DMS53 (cell line): ENCODE results near the gene CTIF.

Experiments used
- DNase-seq: peaks from one replicate; lab custom pipeline; 2025; lab: John Stamatoyannopoulos, UW

The CTIF gene

GRCh38 chr18:48667276-48668254, 128.7 kb downstream of the CTIF start:
- DNase-seq, result peak; percentile 93

DNA sequence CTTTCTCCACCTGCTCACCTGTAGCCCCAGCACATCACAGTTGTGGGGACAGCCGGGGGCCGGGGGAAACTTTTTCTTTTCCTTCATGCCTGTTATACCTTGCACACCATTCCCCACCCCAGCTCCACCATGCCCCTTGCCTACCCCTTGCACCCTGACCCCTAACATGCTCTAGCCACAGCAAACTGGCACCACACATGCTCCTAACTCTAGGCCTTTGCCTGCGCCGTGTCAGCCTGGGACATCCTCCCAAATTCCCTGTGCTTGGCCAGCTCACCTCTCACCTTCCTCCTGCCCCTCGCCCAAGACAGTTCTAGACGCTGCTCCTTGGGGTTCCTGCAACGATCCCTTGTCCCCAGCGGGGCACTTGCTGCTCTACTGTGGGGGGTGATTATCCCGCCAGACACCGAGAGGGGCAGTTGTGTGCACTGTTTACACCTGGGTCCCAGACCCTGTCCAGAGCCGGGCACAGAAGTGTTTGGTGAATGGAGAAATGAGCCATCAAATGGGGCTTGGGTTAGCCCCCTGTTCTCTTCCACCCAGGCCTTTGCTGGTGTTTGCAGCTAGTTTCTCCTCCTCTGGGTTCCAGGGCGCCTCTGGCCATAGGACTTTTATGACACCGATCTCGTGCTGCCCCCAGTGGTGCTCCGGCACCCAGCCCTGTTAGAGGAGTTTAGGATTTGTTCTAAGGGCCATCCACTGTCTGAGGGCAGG, 129.8 kb downstream of the CTIF start:
- DNase-seq, result no peak

- no peak for DNase-seq
Observed at GRCh38 chr18:48669180-48669675, 130.4 kb downstream of the CTIF start.

GRCh38 chr18:48669991-48670750, 131.3 kb downstream of the CTIF start:
- DNase-seq, result no peak

DNA sequence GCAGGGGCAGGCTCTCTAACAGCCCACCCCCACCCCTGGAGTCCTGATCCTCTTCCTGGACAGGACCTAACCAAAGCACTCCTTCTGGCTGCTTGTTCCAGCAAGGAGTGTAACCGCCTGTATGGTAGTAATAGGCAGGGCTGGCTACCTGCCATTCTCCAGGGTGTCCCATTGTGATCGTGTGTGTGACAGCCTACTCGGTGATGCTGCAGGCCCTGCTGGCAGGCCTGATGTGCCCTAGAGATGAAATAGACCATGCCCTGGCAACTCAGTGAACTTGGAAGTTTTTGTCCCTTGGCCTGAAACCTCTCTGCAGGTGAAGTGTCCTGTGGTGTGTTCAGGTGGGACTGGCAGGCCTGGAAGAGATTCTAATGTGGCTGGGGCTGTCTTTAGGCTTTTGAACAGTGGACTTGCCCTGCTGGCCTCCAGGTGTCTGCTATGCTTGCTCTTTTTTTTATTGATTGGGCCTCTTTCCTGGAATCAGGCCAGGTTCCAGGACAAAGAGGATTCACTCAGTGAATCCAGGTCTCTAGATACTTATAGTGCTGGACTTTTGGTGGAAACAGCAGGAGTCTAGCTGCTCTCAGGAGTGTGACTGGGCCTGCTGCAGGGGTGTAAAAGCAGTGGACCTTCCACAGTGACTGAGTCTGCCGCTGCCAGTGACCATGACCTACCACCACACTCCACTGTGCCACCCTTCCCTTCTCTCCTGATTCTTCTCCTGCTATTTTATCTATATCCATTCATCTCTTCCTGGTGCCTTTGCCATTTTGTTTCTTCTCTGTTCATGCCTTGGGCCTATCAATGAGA, 132.1 kb downstream of the CTIF start:
- DNase-seq, result peak; percentile 37

DNA sequence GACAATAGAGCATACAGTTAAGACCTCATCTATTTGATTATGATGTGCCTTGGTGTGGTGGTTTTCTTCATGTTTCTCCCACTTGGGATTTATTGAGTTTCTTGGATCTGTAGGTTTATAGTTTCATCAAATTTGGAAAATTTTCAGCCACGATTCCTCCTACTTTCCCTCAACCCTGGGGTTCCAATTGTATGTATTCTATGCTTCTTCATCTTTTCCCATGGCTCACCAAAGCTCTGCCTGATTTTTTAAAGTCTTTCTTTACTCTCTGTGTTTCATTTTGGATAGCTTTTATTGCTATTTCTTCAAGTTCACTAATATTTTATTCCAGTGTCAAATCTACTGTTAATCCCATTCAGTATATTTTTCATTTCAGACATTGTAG, 132.7 kb downstream of the CTIF start:
- DNase-seq, result no peak

- DNase-seq, result no peak
Observed at GRCh38 chr18:48672671-48673340, 134.0 kb downstream of the CTIF start.

- DNase-seq, result no peak
Observed at GRCh38 chr18:48673456-48673852, 134.6 kb downstream of the CTIF start.

DNA sequence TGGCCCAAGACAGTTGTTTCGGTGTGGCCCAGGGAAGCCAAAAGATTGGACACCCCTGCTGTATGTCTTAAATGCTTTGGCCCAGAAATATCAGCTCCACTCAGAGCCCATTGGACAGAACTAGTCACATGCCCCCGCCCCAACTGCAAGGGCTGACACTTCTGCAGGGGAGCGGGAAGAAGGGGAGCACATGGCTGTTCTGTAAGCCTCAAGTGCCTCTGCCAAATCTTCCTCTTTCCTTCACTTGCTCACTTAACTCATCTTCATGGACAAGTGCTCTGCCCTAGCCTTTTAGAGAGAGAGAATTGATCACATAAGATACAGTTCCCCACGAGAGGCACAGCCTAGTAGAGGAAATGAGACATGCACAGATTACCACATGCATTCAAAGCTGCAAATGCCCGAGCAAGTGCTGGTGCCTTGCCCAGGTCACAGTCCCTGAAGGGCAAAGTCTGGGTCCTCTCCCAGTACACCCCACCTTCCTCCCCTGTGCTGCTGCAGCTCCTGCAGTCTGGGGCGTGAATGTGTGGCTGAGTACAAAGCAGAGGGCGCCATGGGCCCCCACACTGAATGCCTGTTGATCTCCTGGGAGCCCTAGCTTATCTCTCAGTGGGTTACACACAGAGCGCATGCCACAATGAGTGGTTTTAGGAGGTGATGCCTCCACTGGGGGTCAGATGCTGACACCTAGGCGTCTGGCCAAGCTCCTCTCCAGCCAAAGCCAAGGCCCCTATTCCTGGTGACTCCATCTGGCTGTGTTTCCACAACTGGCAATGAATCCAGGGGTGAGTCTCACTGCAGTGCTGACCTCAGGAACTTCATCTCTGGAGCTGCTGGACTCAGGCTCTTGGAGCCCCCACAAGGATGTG, 135.3 kb downstream of the CTIF start:
- DNase-seq, result no peak

GRCh38 chr18:48674758-48675351, 136.0 kb downstream of the CTIF start:
- no peak for DNase-seq

DNA sequence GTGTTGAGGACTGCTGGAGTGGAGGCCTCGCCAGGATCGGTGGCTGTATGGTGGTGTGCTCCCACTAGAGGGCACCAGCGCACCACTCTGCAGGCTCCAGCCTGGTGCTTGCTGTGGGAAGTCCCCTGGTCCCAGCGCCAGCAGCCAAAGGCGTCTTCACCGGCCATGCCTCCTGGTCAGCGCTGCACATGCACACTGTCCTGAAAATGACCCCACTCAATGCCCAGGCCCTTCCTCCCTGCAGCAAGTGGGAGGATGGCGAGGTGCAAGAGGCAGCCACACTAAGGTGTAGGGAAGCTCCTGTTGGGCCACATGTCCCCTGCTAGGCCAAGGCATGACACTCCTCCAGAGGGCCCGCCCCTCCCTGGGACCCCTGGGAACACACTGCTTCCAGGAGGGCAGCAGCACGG, 136.5 kb downstream of the CTIF start:
- DNase-seq, result peak; percentile 93

DNA sequence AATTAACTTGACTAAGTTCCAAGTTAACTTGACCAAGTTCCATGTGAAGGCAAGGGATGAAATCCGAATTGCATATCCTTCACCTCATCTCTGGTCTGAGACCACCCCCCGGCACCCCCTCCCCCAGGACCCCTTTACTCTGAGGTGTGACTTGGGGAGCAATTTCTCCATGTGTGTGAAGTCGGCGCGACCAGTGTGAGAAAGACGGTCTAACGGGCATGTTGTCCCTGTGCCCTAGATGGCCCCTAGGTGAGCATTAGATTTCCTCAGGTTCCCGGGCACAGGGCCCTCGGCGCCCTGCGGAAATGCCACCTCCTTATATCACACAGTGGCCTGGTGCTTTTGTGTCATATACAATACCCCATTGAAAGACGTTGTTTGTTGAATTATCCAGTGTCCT, 137.1 kb downstream of the CTIF start:
- no peak for DNase-seq

DNA sequence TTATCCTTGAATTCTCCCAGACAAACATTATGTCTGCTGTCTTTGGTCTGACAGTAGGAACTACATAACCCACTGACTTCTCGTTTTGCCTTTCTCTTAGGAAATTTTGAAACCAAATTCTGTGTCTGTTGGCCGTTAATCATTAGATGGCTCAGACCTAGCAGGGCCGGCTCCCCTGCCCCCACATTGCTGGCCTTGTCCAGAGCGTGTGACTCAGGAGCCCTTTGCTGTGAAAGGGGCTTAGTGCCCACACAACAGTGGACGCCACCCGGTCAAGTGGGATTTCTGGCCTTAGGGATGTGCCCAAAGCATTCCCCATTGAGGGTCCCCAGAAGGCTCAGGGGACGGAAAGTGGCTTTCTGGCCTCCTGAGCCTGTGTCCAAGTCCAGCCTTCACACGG, 137.5 kb downstream of the CTIF start:
- no peak for DNase-seq

DNA sequence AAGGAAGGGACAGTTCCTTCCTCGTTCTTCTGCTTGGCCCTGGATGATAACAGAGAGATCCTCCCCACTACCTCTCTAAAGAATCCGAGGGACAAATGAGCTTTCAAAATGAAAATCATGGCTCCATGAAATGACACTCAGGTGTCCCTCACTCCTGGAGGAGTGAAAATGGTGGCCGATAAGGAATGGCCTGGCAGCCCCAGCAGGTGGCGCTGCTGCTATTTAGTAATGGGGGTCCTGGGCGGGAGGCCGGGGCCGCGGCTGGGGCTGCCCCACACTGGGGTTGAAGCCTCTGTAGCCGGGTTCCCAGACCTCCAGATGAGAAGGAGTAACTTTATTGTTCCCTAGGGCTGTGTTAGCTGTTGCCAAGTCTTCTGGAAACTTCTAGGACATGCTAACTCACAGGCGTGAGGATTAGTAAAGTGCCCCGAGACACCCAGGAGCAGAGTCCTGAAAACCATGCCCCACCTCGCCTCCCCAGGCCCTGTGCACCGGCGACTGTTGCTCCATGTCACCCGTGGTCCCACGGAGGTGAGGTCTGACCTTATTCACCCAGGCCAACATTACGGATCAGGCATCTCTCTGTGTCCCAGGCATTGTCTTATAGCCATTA, 138.0 kb downstream of the CTIF start:
- peak; percentile 85 for DNase-seq

DNA sequence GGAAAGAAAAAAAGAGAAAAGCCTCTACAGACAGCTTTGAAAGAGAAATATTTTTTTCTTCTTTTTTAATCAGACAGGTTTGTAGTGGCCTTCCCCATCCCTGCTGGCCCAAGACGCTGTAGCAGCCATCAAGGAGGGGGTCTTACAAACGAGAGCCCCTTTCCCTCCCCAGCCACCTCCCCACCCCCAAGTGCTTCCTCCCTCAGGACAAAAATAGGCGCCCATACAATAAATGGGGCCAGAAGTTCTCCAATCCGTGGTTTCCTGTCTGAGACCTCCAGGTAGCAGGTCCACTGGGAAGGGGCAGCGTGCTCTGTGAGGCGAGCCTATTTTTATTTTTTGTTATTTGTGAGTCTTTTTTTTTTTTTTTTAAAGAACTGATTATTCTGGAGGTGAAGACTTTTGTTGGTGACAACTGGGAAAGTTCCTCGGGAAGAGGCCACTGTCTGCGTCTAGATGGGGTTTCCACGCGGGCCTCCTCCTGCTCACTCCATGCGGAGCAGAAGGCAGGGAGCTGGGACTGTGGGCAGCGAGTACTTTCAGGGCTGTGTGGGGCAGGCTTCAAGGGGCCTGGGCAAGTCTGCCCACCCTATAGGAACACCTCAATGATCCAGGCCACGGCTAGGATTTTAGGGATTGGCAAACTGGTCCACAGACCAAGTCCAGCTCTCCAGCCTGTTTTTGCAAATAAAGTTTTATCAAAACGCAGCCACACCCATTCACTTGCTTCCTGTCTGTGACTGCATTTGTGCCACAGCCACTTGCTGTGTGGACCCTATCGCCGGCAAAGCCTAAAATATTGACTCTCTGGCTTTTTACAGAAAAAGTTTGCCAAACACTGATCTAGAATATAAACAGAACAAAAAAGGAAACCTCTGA, 139.6 kb downstream of the CTIF start:
- DNase-seq, result no peak

- no peak for DNase-seq
Observed at GRCh38 chr18:48679236-48679635, 140.4 kb downstream of the CTIF start.

GRCh38 chr18:48680339-48681250, 141.8 kb downstream of the CTIF start:
- no peak for DNase-seq
